Measurements from ENCODE around the gene IRX4.
A peak's percentile ranks its signal among the peaks of the same experiment; 100 is the strongest.
"Not testable (repeated sequence)": the region's sequence is repeated elsewhere in the genome, so short reads cannot be mapped to it uniquely, and the experiment has no call there.

IRX4 gene

DNA sequence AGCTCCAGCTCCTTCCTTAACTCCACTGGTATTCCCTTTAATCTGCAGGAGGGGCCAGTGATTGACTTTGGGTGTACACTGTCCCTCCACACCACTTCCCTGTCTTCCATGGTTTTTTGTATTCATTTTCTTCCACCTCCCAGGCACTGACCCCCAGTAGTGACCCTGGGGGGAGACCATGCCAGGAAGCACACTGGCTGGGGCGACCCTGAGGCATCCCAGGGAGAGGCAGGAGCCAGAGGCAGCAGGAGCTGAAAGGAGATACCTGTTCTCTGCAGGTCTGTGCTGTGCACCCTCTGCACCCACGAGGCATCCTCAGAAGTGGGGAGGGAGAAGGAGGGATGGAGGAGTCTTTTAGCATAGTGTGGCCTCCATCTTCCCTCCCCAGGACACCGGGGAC lies 27.6 kb downstream of the IRX4 start:
- DNase-seq: no peak

- no peak for DNase-seq
Observed at GRCh38 chr5:1853531-1853930, 29.2 kb downstream of the IRX4 start.

GRCh38 chr5:1852324-1852947 lies 30.3 kb downstream of the IRX4 start:
- no peak for DNase-seq

- DNase-seq: no peak
Observed at GRCh38 chr5:1851290-1851934, 31.3 kb downstream of the IRX4 start.

DNA sequence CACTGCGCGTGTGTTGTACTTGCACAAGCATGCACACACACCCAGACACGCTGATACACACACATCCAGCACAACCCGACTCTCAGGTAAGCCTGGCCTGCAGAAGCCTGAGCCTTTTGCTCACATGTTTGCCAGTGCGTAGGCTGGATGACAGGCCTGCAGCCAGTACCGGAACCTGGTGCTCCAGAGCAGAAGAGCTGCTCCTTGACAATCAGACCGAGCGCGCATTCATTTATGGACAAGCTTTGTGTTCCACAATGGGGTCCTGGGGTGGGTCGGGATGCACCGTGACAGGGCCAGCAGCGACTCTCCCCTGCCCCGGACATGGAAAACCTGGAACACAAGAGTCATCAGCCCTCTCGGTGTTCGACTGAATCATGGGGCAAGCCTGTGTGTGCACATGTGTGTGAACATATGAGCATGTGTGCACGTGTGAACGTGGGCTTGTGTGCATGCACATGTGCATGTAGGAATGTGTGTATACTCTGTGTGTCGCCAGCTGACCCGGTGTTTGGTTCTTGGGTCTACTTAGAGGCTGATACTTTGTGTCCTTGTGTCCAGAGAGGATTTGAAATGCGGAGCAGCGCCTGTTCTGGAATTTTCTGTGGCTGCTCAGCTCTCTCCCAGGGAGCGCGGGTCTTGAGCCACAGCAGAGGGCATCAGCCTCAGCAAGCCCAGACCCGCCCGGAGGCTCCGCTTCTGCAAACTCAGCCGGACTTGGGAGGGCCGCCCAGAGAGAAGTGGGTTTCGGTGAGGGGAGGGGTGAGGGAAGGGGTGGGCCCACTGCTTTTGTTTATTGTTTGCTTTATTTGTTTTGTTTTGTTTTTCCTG lies 32.2 kb downstream of the IRX4 start:
- DNase-seq: no peak

- DNase-seq: no peak
Observed at GRCh38 chr5:1847611-1848010, 35.1 kb downstream of the IRX4 start.

DNA sequence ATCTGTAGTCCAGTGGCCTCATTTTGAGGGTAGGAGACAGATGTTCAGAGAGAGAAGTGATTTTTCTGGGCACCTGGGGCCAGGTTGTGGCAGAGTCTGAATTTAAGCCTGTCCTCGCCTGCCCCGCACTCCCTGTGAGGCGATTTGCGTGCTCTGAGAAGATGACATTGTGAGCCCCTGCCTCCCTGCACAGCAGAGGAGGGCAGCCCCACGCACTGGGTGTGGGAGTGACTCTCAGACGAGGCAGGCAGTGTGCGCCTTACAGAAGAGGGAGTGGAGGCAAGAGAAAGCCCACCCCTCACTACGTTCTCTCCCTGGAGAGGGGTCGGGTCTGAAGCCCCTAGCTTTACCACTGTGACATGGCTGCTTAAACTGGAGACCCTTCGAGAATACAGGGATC lies 35.7 kb downstream of the IRX4 start:
- no peak for DNase-seq

DNA sequence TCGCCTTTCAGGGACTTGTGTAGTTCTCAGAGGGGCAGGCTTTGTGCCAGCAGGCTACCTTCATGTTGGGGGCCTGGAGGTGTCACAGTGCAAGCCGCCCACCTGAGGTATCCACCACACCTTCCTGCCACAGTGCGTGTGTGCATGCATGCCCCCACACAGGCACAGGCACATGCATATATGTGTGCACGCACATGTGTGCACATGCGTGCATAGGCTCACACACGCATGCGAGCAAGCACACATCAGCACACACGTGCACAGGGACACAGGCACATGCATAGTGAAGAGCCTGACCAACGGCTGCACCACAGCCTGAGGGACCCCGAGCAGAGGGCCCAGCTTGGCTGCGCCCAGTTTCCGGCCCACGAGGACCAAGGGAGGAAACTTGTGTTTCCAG lies 36.1 kb downstream of the IRX4 start:
- DNase-seq: no peak

DNA sequence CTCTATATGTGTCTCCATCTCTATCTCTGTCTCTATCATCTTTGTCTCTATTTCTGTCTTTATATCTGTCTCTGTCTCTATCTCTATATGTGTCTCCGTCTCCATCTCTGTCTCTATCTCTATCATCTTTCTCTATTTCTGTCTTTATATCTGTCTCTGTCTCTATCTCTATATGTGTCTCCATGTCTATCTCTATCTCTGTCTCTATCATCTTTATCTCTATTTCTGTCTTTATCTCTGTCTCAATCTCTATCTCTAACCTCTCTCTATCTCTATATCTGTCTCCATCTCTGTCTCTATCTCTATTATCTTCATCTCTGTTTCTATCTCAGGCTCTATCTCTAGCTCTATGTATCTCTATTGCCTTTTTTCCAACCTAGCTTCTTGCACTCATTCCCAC lies 37.0 kb downstream of the IRX4 start:
- no peak for DNase-seq

DNA sequence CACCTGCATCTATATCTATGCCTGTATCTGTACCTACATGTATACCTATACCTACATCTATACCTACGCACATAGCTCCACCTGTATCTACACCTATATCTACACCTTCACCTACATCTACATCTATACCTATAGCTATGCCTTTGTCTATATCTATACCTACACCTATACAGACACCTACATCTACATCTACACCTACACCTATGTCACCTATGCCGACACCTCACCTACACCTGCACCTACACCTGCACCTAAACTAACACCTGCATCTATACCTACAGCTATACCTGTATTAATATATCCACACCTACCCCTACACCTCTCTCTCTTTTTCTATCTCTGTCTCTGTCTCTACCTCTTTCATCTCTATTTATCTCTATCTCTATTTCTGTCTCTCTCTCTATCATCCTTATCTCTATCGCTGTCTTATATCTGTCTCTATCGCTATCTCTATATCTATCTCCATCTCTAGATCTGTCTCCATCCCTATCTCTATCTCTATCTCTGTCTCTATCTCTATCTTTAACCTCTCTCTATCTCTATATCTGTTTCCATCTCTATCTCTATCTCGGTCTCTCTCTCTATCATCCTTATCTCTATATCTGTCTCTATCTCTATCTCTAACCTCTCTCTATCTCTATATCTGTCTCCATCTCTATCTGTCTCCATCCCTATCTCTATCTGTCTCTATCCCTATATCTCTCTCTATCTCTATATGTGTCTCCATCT lies 37.9 kb downstream of the IRX4 start:
- no peak for DNase-seq

DNA sequence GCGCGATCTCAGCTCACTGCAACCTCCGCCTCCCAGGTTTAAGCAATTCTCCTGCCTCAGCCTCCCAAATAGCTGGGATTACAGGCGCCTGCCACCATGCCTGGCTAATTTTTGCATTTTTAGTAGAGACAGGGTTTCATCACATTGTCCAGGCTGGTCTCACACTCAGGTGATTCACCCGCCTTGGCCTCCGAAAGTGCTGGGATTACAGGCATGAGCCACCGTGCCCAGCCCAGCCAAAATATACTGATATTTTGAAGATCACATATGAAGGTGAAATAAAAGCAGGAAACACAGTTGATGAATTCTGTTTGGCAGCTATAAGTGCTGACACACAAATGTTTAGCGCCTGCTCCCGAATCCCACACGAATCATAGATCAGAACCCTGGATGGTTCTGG lies 39.0 kb downstream of the IRX4 start:
- not testable (repeated sequence) for DNase-seq

GRCh38 chr5:1842004-1842819 lies 40.5 kb downstream of the IRX4 start:
- peak; percentile 68 for DNase-seq

DNA sequence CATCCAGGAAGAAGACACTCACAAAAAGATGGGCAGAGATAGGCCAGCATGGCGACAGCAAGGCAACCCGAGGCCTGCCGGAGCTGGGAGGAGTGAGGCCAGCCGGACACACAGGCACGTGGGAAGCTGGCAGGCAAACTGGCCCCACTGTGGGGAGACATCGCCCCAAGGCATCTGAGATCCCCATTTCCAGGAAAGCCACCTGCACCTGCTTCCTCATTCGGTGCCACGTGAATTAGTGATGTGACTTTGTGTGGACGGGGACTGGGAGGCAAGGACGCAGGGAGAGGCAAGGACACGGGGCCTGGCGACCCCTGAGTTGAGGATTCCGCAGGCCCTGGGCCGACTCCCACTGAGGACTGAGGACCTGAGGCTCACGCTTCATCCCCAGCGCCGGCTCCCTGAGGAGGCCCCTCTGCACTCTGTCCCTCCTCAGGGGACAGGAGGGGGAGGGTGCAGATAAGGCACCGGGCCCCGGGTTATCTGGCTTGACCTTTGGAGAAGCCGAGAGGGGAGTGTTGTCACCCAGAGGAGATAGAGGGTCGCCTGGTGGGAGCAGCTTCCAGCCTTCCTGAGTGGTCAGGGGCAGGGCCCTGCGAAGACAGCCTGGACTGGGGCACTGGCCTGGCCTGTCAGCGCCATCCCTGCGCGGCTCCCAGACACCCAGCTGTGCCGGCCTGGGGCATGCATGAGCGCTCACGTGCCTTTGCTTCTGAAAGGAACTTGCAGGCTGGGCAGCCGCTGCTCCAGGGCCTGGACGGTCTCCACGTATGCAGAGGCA lies 41.8 kb downstream of the IRX4 start:
- peak; percentile 33 for DNase-seq

GRCh38 chr5:1840071-1840547 lies 42.6 kb downstream of the IRX4 start:
- no peak for DNase-seq

- DNase-seq: no peak
Observed at GRCh38 chr5:1838013-1838412, 44.7 kb downstream of the IRX4 start.

DNA sequence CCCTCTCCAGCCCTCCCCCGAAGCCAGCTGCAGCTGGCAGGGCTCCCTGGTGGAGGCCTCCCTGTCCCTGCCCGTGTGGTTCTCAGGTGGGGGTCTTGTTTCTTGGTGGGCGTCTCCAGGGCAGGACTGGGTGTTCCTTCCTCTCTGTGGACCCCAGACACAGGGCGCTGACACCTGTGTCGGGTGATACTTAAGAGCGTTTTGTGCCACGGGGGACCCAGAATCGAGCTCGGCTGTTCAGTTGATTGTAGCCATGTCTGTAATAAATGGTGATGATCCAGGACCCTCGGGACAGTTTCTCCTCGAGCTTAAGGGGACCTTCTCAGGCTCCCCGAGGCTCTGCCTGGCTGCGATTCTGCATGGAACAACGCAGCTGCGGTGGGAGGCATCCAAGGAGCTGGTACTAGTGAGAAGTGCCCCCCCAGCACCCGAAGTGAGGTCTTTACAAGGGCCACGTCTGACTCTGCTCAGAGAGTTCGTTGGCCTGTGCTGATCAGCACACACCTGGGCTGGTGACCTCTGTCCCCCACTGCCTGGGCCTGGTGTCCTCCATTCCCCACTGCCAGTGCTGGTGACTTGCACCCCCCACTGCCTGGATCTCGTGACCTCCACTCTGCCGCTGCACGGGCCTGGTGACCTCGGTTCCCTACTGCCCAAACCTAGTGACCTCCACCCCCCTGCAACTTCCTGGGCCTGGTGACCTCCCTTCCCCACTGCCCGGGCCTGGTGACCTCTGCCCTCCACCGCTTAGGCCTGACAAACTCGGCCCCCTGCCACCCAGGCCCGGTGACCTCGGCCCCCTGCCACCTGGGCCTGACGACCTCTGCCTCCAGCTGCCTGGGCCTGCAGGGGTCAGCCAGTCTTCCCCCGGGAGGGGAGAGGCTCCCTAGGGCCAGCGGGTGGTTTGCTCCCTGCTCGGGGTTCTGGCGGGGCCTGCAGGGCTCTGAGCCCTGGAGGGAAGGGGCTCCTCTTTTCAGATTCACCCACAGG lies 45.5 kb downstream of the IRX4 start:
- DNase-seq: no peak

DNA sequence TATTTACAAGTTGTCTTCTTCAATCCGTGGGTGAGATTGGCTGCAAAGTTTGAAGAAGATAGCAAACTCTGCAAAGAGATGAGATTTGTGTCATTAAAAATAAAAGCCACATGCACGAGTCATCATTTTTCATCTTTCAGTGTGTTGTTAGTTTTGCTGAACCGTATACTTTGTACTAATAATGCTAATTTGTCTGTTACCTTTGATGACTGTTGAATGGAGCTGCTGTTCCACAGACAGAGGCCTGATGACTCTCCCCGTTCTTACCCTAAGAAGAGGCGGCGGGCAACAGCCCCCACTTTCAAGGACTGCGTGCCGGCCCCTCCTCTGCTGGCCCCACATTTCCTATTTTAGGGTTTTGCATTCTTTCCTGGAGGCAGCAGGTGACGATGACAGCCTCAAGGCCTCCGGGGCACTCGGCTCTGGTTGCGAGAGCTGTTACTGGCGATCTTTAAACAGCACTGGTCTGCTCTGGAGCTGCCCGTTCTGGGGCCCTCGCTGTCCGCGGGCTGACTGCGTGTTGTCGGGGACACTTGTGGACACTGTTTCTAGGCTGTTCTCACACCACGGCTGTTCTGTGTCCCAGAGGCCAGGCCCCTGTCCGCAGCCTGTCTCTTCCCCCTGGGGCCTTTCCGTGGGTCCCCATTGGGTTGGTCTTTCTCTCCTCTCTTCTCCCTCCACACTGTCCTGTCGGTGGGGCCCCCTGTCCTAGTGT lies 46.4 kb downstream of the IRX4 start:
- no peak for DNase-seq

DNA sequence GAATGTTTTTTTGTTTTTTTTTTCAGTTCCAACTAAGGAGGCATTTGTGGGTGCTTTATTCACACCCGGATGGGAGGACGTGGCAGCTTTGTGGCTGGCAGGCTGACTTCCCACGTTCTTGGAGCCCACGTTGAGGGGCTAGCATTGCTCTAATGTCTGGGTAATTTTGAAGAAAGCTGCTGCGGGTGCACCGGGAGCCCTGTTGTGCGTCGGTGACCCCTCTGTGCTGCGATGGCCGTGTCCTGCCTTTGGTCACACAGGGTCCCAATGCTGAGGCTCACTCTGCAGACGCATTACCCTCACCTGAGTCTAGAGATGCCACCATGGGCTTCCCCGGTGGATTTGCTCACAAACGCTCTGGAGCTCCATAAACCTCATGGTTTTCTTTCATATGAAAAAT lies 47.3 kb downstream of the IRX4 start:
- no peak for DNase-seq

DNA sequence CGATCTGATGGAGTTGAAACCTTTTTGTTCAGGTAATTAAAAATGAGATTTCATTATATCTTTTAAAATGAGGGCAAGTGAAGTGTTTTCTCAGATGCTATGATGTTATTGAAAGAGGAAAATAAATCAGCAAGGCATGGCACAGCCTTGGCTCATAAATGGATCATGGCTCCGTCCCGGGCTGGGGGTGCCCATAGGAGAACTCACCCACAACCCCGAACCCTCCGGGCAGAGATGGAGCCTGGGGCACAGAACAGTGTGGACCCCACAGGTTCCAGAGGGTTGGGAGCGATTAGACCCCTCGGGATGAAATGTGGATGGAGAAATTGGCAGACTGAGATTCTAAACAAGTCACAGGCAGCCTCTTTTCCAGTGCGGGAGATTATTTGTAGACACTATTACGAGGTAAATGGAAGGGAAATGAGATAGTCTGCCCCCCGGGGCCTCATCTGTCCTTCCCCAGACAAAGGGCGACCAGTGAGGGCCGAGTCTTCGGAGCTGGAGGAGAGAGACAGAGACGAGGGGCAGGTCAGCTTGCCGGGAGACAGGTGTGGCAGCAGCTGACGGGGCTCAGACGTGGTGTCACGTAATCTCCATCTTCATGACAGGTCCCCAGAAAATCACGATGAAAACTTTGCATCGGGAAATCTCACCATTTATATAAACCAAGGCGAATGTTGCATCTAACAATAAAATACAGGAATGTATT lies 47.9 kb downstream of the IRX4 start:
- no peak for DNase-seq
